IMR-90 (cell line): ENCODE data around the gene BCAS4. TPM values are rescaled to one million over a fixed set of nuclear protein-coding genes. Genes with fewer than 3 reads are reported as not detected.

ENCODE experiments used
- ATAC-seq: fragments of 200-7000 bp; cut with Tn5 transposase; 2 replicates; pipeline ENCODE4 v1.9.1; 2020; ENCODE audit warnings: low read depth, mild to moderate bottlenecking, moderate library complexity
- BruUV-seq: library from RNA; stranded (reverse); fragments of 400-500 nt; replicated peaks from 2 replicates; lab custom pipeline; 2021; lab: Mats Ljungman, UMichigan
- CTCF ChIA-PET: fragments of 300-600 bp; formaldehyde crosslinking; extraction: SDS; loops from one replicate; lab custom pipeline; 2021; ENCODE audit warnings: antibody characterized with exemption; lab: Yijun Ruan, JAX
- POLR2A ChIA-PET: fragments of 300-600 bp; sonication (Branson Sonifier 250); formaldehyde crosslinking; loops from one replicate; lab custom pipeline; 2022; ENCODE audit warnings: antibody characterized with exemption; ENCODE audit not compliant: unreplicated experiment; lab: Charles Lee
- DNase-seq: peaks from one replicate; pipeline ENCODE4 v3.0.0; 2013
- H2AFZ ChIP-seq: replicated peaks from 2 replicates; pipeline ENCODE3; 2013; ENCODE audit warnings: low read length, mild to moderate bottlenecking; ENCODE audit not compliant: poor library complexity
- H2AK5ac ChIP-seq: 2 replicates; pipeline ENCODE4 v1.6.1; 2013; ENCODE audit warnings: low read depth, low read length, inconsistent platforms
- H2AK9ac ChIP-seq: replicated peaks from 2 replicates; pipeline ENCODE3; 2013; ENCODE audit warnings: mild to moderate bottlenecking, low read depth, low read length, moderate library complexity; ENCODE audit not compliant: poor library complexity
- H2BK120ac ChIP-seq: 2 replicates; pipeline ENCODE4 v1.6.1; 2013; ENCODE audit warnings: low read depth, low read length, inconsistent platforms
- H2BK15ac ChIP-seq: 3 replicates; pipeline ENCODE4 v1.6.1; 2013; ENCODE audit warnings: low read depth, low read length, inconsistent platforms
- H2BK20ac ChIP-seq: 2 replicates; pipeline ENCODE4 v1.6.1; 2013; ENCODE audit warnings: low read depth, mild to moderate bottlenecking, inconsistent platforms, low read length, moderate library complexity
- H2BK5ac ChIP-seq: 2 replicates; pipeline ENCODE4 v1.6.1; 2013; ENCODE audit warnings: mild to moderate bottlenecking, low read depth, low read length, inconsistent platforms; ENCODE audit not compliant: poor library complexity, severe bottlenecking
- H3K14ac ChIP-seq: replicated peaks from 2 replicates; pipeline ENCODE4 v1.6.1; 2013; ENCODE audit warnings: low read depth, low read length, inconsistent platforms
- H3K18ac ChIP-seq: 2 replicates; pipeline ENCODE4 v1.6.1; 2013; ENCODE audit warnings: low read depth, low read length, control low read depth
- H3K23ac ChIP-seq: 2 replicates; pipeline ENCODE4 v1.6.1; 2013; ENCODE audit warnings: low read depth, low read length, inconsistent platforms
- H3K27ac ChIP-seq: 2 replicates; pipeline ENCODE4 v1.5.1; 2013; ENCODE audit warnings: mild to moderate bottlenecking, control low read depth, low read length; ENCODE audit not compliant: insufficient read depth
- H3K27me3 ChIP-seq: 2 replicates; pipeline ENCODE4 v1.6.1; 2013; ENCODE audit warnings: low read length; ENCODE audit not compliant: control insufficient read depth, insufficient read depth
- H3K36me3 ChIP-seq: 2 replicates; pipeline ENCODE4 v1.6.1; 2013; ENCODE audit warnings: low read length, mixed read lengths; ENCODE audit not compliant: control insufficient read depth, insufficient read depth
- H3K4ac ChIP-seq: 2 replicates; pipeline ENCODE4 v1.6.1; 2013; ENCODE audit warnings: low read depth, low read length, inconsistent platforms
- H3K4me1 ChIP-seq: 2 replicates; pipeline ENCODE4 v1.6.1; 2013; ENCODE audit warnings: low read length, mixed read lengths; ENCODE audit not compliant: control insufficient read depth, insufficient read depth
- H3K4me2 ChIP-seq: 2 replicates; pipeline ENCODE4 v1.6.1; 2013; ENCODE audit warnings: low read depth, mild to moderate bottlenecking, control low read depth, low read length, moderate library complexity
- H3K4me3 ChIP-seq: 2 replicates; pipeline ENCODE4 v1.5.1; 2013; ENCODE audit warnings: low read depth, mild to moderate bottlenecking, control low read depth, low read length, moderate library complexity; ENCODE audit not compliant: insufficient read depth
- H3K56ac ChIP-seq: 2 replicates; pipeline ENCODE4 v1.6.1; 2013; ENCODE audit warnings: low read length, inconsistent platforms; ENCODE audit not compliant: insufficient read depth; ENCODE audit errors: extremely low read depth
- H3K79me1 ChIP-seq, 2 experiments: 2 replicates each; pipeline ENCODE4 v1.6.1; 2013; ENCODE audit warnings: low read length in 2 of 2, inconsistent platforms in 1 of 2, low read depth in 1 of 2
- H3K9ac ChIP-seq: 2 replicates; pipeline ENCODE4 v1.6.1; 2013; ENCODE audit warnings: low read depth, low read length, control low read depth
- H3K9me1 ChIP-seq: 2 replicates; pipeline ENCODE4 v1.6.1; 2013; ENCODE audit warnings: low read length, inconsistent platforms; ENCODE audit not compliant: insufficient read depth
- H3K9me3 ChIP-seq: 2 replicates; pipeline ENCODE4 v1.6.1; 2013; ENCODE audit warnings: low read length; ENCODE audit not compliant: control insufficient read depth, insufficient read depth
- H4K20me1 ChIP-seq: 2 replicates; pipeline ENCODE4 v1.6.1; 2013; ENCODE audit warnings: low read length, inconsistent platforms; ENCODE audit not compliant: insufficient read depth
- H4K5ac ChIP-seq: 2 replicates; pipeline ENCODE4 v1.6.1; 2013; ENCODE audit warnings: mild to moderate bottlenecking, low read depth, low read length, control low read depth
- H4K8ac ChIP-seq, 2 experiments: 2 replicates each; pipeline ENCODE4 v1.6.1; 2013; ENCODE audit warnings: low read depth in 2 of 2, low read length in 2 of 2, control low read depth in 1 of 2, inconsistent platforms in 1 of 2
- H4K91ac ChIP-seq: 2 replicates; pipeline ENCODE4 v1.6.1; 2013; ENCODE audit warnings: low read depth, low read length, inconsistent platforms; ENCODE audit not compliant: insufficient read depth
- CEBPB ChIP-seq: IDR thresholded peaks from 2 replicates; pipeline ENCODE4 v1.6.1; 2012; ENCODE audit warnings: low read depth, low read length, improper control_type of control experiment
- MAFK ChIP-seq: IDR thresholded peaks from 2 replicates; pipeline ENCODE4 v1.6.1; 2012; ENCODE audit warnings: low read depth, low read length, improper control_type of control experiment
- MAZ ChIP-seq: IDR thresholded peaks from 2 replicates; pipeline ENCODE4 v1.6.1; 2012; ENCODE audit warnings: low read depth, mild to moderate bottlenecking, low read length, improper control_type of control experiment, moderate library complexity, borderline replicate concordance
- POLR2A ChIP-seq: IDR thresholded peaks from 2 replicates; pipeline ENCODE4 v1.6.1; 2012; ENCODE audit warnings: mild to moderate bottlenecking, low read depth, low read length
- RAD21 ChIP-seq: IDR thresholded peaks from 2 replicates; pipeline ENCODE4 v1.6.1; 2012; ENCODE audit warnings: low read length, improper control_type of control experiment
- RCOR1 ChIP-seq: IDR thresholded peaks from 2 replicates; pipeline ENCODE4 v1.6.1; 2012; ENCODE audit warnings: mild to moderate bottlenecking, low read length, improper control_type of control experiment; ENCODE audit not compliant: insufficient replicate concordance
- WGBS, 2 experiments: methylation state at CpG; one replicate each; pipeline versions ENCODE4 v1.1.5 to v1.1.7; 2013; ENCODE audit warnings: missing lambda C conversion rate in 2 of 2; ENCODE audit not compliant: insufficient read length in 1 of 2; ENCODE audit errors: extremely low coverage in 2 of 2; 5-methylcytosine and 5-hydroxymethylcytosine counted together
- dilution Hi-C: fragments of 300-500 bp; cut with HindIII; formaldehyde crosslinking; loops from one replicate; pipeline ENCODE4 v1.14.3; 2018; ENCODE audit warnings: low sequenced_read_pairs; ENCODE audit not compliant: unreplicated experiment
- in situ Hi-C: fragments of 300-500 bp; cut with MboI; formaldehyde crosslinking; loops from 3 replicates; pipeline ENCODE4 v1.14.3; 2019; ENCODE audit warnings: low sequenced_read_pairs, inconsistent platforms, mixed read lengths
- intact Hi-C: fragments of 100-400 bp; cut with micrococcal nuclease; formaldehyde crosslinking; loops from 2 replicates; pipeline ENCODE4 v1.10.0; 2022
- polyA plus RNA-seq, 3 experiments: library from polyadenylated mRNA; depleted of rRNA; stranded (reverse); fragments of >200 nt; gene quantifications; 2 replicates each; pipeline ENCODE4 v1.2.3, GENCODE V29; 2012; ENCODE audit warnings: low replicate concordance in 1 of 3
- total RNA-seq: library from RNA; depleted of rRNA; stranded (reverse); fragments of >200 nt; gene quantifications from 2 replicates; pipeline ENCODE4 v1.2.3, GENCODE V29; 2012

The BCAS4 gene
- total and polyA plus RNA-seq, 2 of the 4 experiments (the other 2 are of a cell fraction), result 42.7 to 47.5 TPM

DNA sequence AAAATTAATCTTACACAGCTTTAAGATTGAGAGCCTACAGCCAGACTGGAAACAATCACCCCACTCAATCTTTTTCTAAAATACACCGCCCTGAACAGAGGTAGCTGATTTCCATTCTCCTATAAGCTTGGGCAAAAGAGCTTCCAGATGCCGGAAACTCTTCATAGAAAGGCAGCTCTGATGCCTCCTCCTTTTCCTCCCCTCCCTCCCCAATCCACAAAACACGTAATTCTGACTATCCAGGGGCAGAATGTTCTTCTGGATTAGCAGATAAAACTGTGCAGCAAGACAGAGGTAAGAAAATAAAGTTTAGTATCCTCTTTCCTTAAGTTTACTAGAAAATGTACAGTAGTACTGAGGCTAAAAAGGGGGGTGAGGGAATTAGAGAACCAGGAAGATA, 120.6 kb downstream of the BCAS4 start:
- peaks cover 31% of the 10 kb centered on the region for H3K4me1 ChIP-seq
- dilution Hi-C loops (loop anchor here (25.0 kb wide), 1 partner anchor 103 kb away; no protein-coding TSS in a partner anchor), intact Hi-C loops (no loop called here), in situ Hi-C loops (no loop called here)
- no peak overlapping the region for H3K23ac ChIP-seq
- no peak overlapping the region for H2AFZ ChIP-seq
- no TSS peak for BruUV-seq
- H2BK5ac ChIP-seq, result no peak overlapping the region
- H2AK5ac ChIP-seq, result no peak overlapping the region
- 100% methylated on average over 1 of the region's 3 CpGs; no CpG with 5 or more reads in 1 of the 2 experiments for WGBS, 2 experiments
- no peak for ATAC-seq
- H4K91ac ChIP-seq, result no peak overlapping the region
- peaks cover 96% of the 10 kb centered on the region for H4K20me1 ChIP-seq
- H3K36me3 ChIP-seq, result 0 out of 2 replicates have a peak, but pooled peaks cover 2% of the 10 kb centered on the region
- H2AK9ac ChIP-seq, result no peak overlapping the region
- H2BK20ac ChIP-seq, result no peak overlapping the region
- H3K27me3 ChIP-seq, result no peaks in the 10 kb centered on the region
- TF ChIP-seq CEBPB, result no peak
- peak; percentile 42 for TF ChIP-seq MAZ
- TF ChIP-seq RAD21, result no peak
- TF ChIP-seq MAFK, result no peak
- TF ChIP-seq POLR2A, result no peak
- no peak for TF ChIP-seq RCOR1
- H4K8ac ChIP-seq, result no peak overlapping the region
- no peak overlapping the region for H3K4me2 ChIP-seq
- POLR2A ChIA-PET, result no interaction called here
- peaks cover 7 to 69% of the 10 kb centered on the region in 2 experiments; a peak in 2 of 4 replicates for H3K79me1 ChIP-seq
- no peak overlapping the region for H2BK15ac ChIP-seq
- no peak overlapping the region for H3K14ac ChIP-seq
- no peak overlapping the region for H3K18ac ChIP-seq
- no peaks in the 10 kb centered on the region for H3K9me3 ChIP-seq
- H3K56ac ChIP-seq, result no peak overlapping the region
- peaks cover 27% of the 10 kb centered on the region for H3K9me1 ChIP-seq
- CTCF ChIA-PET, result interaction anchor here (0.6 to 1.7 kb wide), 6 partner anchors 13 to 472 kb away, joined by 3 to 6 read pairs (median 4); no protein-coding TSS in a partner anchor
- no peak overlapping the region for H2BK120ac ChIP-seq
- no peak overlapping the region for H3K4me3 ChIP-seq
- DNase-seq, result peak; percentile 49
- H3K9ac ChIP-seq, result no peak overlapping the region
- H3K27ac ChIP-seq, result no peak overlapping the region
- H4K5ac ChIP-seq, result no peak overlapping the region
- H3K4ac ChIP-seq, result no peak overlapping the region
